Right forelimb (tissue), 1 donor: ENCODE results near the gene CLP1.

Experiments used
- DNase-seq: peaks from one replicate; pipeline ENCODE4 v3.0.0-alpha.2; 2018

The CLP1 gene

DNA sequence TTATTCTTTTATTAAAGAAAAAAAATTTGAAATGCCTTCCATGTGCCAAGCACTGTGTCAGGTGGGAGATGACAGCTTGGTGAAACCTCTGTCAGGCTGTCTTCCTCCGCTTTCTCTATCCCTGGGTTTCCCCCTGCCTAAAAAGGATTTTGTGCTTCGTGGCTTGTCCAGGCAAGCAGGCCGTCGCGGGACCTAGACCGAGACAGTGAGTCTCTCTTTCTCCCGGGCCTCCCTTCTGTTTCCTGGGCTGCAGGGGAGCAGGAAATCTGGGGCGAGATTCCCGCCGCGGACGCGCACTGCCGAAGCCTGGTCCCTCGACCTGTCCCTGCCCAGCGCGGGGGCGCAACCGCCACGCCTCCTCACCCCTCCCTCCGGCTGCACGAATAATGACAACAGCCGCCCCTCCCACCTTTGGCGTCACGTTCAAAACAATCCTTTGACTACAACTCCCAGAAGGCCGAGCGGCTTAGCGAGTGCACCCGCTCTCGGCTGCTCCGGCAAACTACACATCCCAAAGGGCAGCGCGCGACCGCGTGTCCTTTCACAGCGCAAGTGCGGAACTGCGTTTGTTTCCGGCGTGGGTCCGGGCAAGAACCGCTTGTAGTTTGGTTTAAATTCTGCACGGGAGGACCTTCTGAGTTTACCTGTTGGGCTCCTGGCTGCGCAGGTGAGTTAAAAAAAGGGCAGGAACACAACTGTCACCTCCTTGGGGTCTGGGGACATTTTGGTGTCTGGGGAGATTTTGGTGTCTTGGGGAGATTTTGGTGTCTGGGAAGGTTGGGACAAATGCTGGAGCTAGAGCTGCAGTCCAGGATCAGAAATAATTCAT, at the start of gene CLP1:
Gene CLP1, plus strand, starts transcription at position 569 of the 829 bp plus-strand sequence. CDS start 1,715 bp downstream, outside the sequence.
- DNase-seq: peak; percentile 100

DNA sequence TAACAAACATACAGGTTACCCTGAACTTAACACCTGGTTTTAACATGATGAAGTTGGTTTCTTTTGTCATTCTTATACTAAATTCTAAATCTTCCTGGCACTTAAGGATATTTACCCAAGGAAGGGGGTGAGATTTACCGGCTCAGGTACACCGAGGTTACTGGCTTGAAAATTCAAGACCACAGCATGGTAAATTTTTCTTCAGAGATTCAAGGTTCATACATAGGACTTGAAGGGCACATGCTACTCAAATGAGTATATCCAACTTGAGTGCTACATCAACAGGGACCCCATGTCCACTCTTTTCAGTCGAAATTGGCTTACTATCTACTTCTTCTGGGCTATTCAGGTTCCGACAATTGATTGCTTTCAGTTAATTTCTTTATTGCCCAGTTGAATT, 47.4 kb upstream of the CLP1 start:
- DNase-seq: no peak

DNA sequence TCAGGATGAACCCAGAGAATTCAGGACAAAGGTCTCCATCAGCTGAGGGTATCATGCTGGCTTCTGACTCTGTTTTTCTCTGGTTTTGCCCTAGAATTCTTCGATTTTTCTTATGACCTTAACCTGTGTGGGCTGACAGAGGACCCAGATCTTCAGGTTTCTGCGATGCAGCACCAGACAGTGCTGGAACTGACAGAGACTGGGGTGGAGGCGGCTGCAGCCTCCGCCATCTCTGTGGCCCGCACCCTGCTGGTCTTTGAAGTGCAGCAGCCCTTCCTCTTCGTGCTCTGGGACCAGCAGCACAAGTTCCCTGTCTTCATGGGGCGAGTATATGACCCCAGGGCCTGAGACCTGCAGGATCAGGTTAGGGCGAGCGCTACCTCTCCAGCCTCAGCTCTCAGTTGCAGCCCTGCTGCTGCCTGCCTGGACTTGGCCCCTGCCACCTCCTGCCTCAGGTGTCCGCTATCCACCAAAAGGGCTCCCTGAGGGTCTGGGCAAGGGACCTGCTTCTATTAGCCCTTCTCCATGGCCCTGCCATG, 43.3 kb upstream of the CLP1 start:
- DNase-seq: no peak

DNA sequence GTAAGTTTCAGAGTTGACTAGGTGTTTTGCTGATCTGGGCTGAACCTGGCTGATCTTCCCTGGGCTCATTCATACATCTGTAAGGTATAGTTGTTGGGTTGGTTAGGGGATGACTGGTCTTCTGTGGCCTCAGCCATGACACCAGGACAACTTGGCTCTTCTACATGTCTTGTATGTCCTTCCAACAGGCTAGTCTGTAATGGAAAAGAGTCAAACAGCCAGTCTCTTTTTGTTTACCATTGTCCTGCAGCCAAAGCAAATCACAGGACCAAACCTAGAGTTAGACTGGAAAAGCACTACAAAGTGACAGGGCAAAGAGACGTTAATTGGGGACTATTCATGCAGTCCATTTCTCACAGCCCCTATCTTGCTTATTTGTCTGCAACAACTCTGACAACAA, 42.3 kb upstream of the CLP1 start:
- DNase-seq: no peak

DNA sequence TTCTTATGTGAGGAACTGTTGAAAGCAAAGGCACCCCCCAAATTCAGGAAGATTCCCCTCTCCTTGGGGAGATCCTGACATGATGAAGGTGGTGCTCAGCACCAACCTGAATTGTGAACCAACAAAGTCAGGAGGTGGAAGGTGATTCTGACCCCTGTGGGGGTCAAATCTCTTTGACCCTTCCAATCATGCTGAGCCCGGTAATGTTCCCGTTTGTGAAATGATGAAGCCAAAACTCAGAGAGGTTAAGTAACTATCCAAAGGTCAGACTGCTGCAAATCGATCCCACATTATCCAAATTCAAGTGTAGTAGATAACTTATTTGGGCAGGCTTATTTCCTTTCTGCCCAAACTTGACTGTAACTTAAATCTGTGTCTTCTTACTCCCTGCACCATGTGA, 41.0 kb upstream of the CLP1 start:
- no peak for DNase-seq

DNA sequence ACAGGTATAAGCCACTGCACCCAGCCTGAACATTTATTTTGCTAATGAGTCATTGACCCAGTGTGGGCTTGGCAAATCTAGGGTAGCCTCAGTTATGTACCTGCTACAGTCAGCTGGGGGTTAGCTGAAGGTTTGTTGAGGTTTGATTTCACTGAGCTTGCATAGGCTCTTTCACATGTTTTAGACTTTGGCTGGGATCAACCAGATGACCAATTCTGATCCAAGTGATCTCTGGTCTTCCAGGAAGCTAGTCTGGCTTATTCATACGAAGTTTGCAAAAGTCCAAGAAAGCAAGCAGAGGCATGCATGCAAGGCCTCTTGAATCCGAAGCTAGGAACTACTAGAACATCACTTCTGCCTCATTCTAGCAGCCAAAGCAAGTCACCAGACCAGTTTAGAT, 39.1 kb upstream of the CLP1 start:
- DNase-seq: no peak

DNA sequence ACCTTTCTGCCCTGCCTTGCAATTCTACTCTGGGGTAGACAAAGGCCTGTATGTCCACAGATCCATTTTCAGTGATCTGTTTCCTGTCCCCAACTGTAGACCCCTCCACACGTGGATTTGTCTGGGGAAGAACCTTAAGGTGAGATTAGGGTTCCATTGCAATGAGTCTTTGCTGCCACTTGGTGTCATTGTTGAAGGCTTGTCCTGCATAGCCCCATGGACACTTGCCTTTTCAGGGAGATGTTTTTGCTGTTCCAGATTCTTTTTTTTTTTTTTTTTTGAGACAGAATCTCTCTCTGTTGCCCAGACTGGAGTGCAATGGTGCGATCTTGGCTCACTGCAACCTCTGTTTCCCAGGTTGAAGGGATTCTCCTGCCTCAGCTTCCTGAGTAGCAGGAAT, 38.2 kb upstream of the CLP1 start:
- no peak for DNase-seq

DNA sequence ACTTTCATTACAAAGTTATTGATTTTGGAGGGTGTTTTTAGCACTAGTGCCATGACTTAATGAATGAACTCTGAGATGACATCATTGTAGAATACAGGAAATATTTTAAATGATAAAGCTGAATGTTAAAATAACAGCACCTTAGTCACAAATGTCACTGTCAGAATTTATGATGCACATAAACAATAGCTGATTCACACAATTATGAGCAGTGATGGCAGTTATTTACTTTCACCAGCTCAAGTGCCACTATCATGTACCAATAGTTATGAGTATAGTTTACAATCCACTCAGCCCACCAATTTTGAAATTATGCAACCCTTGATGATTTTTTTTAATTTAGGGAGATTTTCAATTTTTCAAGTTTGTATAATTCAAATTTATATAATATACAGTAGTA, 37.1 kb upstream of the CLP1 start:
- DNase-seq: no peak

DNA sequence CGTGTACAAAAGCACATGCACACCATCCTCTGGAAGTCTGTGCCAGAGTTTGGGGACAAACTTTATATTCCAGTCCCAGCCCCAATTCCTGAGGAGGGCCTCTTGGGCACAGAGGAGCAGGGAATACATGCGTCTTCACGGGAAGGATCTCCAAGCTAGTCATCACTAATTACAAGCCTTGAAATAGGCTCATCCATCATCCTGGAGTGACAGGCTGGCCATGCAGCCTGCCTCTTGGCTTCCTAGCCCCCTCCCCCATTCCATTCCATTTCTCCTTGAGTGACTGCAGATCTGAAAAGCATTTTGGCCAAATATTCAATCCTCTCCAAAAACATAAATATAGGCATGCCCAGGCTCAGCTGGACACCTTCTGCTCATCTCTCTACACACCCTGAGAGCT, 35.3 kb upstream of the CLP1 start:
- DNase-seq: no peak

DNA sequence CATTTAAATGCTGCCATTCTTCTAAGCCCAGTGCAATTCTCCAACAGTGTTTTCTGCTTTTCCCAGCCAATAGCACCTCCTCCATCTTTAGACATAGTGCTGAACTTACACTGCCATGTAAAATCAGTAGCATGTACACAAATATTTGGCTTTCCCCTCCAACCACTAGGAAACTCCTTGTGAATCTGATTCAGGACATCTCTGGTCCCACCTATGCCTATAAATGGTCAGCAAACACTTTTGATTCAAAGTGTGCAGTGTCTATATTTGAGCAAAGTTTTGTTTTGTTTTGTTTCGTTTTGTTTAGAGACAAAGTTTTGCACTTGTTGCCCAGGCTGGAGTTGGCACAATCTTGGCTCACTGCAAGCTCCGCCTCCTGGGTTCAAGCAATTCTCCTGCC, 32.7 kb upstream of the CLP1 start:
- no peak for DNase-seq

DNA sequence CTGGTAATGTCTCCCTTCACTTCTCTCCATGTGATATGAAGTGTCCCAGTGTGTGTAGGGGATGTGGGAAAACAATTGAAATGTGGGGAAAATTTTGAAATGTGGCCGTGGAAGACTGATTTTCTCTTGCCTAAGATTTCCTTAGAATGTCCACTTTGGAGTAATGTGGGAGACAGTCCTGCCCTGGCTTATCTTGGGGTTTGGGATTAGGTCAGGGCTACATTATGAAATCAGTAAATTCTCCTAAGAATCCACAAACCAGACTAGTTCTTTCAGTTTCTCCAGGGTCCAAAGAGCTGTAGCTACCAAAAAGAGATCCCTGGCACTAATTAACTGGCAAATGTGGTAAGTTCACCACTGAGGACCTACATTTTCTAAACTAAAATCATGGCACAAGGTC, 30.7 kb upstream of the CLP1 start:
- DNase-seq: no peak

DNA sequence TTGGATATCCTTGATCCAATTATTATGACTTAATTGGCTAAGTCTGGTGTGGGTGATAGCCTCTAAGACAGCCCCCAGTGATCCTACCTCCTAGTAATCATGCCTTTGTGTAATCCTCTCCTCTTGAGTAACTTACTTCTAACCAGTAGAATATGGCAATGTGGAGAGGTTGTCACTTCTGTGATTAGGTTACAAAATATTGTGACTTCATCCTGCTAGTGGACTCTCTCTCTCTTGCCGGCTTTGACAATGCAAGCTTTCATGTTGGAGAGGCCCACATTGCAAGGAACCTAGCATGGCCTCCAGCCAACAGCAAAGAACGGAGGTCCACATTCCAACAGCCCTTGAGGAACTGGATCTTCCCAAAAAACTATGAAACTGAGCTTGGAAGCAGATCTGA, 27.4 kb upstream of the CLP1 start:
- no peak for DNase-seq

DNA sequence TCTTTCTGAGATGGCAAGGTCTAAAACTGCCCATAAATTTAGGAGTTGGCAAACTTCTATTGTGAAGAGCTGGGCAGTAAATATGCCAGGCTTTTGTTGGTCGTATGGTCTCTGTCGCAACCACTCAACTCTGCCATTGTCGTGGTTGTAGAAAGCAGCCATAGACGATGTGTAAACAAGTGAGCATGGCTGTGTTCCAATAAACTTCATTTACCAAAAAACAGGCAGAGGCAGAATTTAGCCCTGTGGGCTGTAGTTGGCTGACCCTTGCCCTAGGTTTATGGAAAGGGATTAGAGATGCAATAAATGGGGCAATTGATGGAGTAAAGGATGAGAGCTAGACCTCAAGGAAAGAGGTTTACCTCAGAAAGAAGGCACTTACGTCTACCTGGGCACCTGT, 25.4 kb upstream of the CLP1 start:
- DNase-seq: no peak

DNA sequence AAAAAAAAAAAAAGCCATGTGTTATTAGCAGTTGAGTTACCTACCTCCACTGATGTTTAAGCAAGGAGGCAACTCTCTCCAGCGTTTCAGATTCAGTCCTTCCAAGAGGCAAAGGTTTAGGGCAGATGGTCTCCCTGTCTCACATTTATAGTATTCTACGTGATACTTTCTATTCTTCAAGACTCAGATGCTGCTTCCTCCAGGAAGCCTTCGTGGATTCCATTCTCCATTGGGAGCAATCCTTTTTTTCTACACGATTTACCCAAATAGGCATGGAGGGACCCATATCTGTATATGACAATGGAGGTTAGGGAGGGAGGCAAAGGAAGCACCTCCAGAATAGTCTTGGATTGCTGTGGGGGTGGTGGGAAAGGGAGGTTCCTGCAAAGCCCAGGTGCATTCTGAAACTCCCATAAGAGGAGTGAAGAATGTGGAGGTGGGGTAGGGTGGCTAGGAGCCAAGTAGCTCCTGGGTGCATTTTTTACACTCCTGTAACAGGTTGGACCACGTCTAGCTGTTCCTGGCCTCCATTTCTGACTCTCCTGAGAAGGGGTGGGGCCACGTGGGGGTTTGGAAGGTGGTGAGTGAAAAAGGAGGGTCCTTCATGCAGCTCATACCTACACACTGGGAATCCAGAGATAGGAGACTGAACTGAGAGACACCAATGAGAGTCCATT, 24.0 kb upstream of the CLP1 start:
- no peak for DNase-seq

DNA sequence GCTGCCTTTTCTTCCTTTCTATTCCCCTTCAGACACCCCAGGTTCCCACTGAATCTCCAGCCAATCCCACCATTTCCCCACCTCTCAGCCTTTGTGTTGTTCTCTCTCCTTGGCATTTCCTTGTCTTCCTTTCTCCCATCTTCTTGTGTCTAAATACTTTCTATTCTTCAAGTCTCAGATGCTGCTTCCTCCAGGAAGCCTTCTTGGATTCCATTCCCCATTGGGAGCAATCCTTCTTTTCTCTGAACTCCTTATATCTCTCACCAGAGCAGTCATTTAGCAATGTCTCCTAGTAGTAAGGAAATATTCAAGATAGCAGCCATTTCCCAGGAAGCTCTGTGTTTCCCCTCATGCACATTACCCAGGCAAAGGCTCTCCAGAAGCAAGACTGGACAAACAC, 23.3 kb upstream of the CLP1 start:
- no peak for DNase-seq

DNA sequence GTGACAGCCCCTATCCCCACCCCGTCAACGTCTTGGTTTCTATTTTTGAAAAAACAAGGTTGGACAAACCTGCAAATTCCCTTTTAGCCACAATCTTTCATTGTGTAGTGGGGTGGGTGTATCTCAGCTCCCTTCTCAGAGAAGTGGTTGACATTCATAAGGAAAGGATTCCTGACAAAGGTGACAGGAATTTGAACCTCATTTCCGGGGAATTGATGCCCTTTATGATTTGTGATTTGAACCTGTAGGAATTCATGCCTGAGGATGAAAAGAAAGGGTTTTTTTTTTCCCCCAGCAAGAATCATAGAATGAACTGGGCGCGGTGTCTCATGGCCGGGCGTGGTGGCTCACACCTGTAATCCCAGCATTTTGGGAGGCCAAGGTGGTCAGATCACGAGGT, 22.3 kb upstream of the CLP1 start:
- no peak for DNase-seq

DNA sequence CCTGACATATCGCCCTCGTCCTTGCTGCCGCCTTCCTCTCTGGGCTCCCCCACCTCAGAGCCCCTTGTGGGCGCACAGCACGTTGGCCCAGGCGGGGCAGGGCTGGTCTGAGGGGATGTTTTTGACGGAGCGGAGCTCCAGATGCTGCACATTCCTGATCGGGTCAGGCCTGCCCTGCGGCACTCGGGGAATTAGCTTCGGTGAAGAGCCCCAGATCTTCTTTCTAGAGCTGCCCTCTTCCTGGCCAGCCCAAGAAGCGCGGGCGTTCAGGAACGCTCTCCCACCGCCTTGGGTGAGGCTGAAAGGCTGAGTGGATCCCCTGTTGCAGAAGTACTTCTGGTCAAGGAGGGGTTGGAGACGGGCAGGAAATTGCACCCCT, 19.9 kb upstream of the CLP1 start:
- DNase-seq: no peak

DNA sequence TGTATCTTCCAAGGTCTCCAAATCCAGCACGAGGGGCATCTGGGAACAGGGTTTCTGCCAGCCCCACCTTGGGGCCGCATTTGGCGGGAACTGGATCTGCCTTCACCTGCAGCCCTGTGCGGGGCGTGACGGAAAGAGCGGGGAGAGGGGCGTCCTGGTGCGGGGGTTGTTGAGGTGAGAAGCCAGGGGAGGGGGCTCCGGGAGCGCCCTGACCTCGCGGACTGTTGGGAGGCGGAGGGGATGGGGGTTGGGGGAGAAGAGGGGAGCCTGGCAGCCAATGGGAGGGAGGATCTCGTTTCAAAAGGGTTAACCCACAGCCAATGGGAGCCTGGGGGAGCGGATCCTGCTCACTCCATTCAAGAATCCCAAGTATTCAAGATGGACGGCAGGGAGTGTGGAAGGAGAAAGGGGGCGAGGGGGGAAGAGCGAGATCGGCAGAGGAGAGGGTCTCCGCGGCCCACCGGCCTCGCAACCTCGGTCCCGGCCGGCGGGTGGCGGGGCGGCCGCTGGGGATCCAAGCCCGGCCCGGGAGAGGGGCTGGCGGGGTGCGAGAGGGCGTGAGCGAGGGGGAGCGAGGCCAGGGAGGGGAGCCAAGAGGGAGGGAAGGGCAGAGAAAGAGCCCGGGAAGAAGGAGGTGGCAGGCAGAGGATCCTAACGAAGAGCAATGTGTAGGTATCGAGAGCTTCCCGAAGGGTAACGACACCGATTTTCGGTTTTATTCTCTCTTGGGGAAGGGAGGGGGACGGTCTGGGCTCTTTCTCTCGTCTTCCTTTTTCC, 19.4 kb upstream of the CLP1 start:
- peak; percentile 90 for DNase-seq

DNA sequence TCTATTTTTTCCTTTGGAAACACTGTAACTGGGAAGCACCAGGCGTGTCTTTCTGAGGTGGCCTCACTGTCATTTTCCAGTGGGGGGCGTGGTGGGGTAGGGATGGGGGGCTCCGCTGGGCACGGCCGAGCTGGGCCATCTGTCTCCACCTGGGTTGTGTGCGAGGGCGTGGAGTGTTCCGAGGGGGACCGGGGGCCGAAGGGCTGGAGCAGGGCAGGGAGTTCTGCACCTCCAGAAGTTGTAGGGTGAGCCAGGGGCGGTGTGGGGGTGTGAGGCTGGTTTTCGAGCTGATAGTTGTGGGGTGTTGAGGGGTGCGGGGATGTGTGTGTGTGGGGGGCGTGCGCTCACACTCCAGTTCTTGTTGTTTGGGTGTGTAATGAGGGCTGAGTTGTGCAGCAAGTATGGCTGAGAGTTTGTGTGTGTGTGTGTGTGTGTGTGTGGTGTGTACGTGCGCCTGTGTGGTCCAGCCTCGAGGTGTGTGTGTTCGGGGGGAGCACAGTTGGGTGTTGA, 18.7 kb upstream of the CLP1 start:
- DNase-seq: peak; percentile 56

DNA sequence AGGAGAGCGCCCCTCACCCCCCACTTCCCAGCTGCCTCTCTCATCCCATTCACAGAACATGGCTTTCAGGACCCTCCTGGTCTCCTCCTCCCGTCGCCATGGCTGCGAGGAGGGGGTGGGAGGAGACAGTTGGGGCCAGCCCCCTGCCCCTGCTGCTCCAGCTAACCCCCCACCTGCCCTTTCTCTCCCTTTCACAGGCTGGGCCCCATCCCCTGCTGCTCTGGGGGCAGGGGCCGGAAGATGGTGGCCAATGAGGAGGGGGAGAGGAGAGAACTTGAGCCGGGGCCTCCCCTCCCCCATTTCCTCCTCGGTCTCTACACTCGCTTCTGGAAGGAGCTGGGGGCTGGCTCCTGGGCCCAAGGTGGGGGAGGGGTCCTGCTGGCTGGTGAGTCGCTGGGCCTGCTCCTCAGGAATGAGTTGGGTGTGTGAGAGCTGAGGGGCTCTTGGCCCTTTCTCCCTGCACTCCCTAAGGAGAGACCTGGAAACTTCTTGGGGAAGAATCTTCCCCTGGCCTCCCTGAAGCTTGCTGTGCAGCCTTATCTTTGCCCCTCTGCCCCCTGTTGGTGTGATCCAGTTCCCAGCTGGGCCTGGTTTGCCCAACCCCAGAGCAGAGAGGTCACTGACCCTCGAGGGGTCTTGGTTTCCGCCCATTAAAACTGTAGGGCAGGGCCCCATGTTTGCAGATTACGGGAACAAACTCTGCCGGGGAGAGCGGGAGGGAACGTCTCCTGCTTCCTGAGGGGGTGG, 18.1 kb upstream of the CLP1 start:
- DNase-seq: peak; percentile 81

DNA sequence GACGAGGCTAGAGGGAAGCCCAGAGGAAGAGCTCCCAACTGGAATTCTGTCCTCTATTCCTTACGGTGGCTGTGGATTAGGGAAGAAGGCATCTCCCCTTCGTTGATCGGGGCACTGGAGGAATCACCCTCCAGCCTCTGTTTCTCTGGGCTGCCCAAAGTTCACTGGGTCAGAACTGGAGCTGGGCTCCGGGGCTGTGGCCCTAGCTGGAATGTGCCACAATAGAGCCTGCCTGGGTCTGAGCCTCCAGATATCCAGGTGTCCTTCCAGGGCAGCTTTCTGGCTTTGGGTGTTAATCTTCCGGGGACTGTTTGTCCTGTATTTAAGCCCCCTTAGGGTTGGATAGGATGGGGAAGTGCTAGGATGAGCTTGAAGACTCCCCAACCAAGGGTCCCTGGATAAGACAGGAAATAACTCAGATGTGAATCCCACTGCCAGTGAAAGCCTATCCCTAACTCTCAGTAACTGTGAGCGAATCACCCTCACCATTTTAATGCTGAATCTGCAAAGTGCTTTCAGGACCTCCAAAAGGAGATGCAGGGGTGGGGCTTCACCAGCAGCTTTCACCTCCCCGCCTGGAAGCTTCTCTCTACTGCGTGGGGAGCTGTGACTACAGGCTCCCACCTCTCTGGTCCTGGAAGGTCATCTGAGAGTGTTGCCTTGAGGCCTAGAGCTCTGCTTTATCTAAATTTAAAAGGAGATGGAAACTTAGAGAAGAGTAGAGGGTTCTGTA, 17.3 kb upstream of the CLP1 start:
- DNase-seq: no peak
